Measurements from ENCODE around the gene GBP1.
"Not testable (repeated sequence)": the region's sequence is repeated elsewhere in the genome, so short reads cannot be mapped to it uniquely, and the experiment has no call there.

GBP1 gene

DNA sequence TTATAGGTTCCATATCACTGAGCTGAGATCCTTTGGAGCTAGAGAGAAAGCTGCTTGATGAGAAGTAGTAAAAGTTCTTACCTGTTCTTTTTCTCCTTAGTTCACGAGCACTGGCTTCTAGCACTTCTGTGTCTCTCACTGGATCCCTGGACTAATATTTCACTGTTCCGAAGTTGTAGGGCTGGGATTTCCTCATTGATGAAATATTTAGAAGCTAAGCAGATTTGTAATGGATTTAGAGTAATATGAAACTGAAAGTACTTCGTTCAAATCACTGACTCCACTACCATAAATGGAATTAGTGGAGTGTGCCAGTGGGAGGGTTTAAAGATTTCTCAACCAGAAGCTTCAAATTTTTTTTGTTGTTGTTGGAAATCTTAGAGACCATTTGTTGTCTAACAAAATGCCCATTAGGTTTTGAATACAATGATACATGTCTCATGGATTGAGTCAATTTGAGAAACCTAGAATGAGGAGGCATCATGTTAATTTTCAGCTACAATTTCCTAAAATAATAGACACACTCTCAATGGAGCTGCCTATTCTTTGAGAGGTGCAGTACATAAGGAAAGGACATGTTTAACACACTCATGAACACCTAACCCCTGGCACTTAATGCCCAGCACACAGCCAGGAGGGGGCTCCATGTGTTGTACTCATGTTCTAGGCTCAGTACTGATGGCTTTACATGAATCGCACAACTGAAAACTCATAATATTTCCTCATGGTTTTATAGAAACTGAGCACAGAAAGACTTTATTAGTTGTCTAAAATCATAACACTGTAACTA is at the start of gene GBP1:
TSS of gene GBP1 (minus strand) at position 130 of the 790 bp plus-strand sequence. CDS start 1,974 bp downstream, outside the sequence.
- DNase-seq (ENCODE audit: low read depth) = no peak

GRCh38 chr1:89114662-89115061 is 49.7 kb upstream of the GBP1 start:
- no peak for DNase-seq (ENCODE audit: low read depth)

- DNase-seq (ENCODE audit: low read depth) = no peak
These were observed 48.0 kb upstream of the GBP1 start for GRCh38 chr1:89112871-89113613.

DNA sequence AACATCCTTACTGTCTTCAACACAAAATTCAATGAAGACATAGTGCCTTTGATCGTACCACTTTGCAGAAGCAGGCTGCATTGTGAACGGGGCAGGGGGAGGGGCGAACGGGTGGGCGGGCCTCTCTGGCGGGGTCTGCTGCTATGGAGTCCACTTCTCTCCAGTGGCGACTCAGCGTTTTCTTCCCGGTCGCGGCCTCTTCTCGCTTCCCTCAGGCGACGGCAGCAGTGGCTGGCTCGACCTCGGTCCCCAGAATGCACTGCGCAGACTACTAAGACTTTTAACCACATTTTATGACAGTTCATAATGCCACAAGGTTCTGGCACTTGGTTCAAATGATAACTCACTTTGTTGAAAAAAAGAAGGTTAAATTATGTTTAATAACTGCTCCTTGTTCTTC is 39.7 kb upstream of the GBP1 start:
- no peak for DNase-seq (ENCODE audit: low read depth)

- no peak for DNase-seq (ENCODE audit: low read depth)
These were observed 39.1 kb upstream of the GBP1 start for GRCh38 chr1:89104147-89104546.

DNA sequence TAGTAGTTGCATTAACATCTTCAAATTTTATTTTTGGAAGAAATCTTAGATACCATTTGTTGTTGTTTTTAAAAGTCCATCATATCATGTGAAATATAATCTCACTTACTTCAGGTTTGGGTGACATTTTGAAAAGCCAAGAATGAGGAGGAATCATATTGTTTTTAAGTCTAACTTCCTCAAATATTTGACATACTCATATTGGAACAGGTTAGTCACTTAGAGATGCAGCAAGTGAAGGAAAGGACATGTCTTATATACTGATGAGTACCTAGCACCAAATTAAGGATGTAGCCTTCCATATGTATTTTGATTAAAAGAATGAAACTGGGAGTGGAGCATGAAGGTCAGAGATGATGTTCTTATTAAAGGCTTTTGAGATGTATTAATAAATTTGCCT is 37.0 kb upstream of the GBP1 start:
- DNase-seq (ENCODE audit: low read depth) = no peak

DNA sequence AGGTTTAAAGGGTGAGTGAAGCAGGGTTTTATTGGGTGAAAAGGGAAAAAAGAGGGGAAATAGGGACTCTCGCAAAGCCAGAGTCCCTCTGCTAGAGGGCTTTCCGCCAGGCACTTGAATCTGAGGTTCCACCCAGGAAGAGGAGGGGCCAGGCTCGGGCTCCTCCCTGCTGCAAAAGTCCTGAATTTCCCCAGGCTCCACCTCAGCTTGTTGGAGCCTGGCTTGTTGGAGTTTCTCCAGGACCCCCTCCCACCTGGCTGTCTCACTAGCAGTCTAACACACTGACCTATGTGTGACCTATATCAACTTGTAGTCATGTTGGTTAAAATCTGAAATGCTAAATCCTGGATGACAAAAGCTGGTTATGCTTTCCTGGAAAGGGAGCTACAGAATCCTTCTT is 35.4 kb upstream of the GBP1 start:
- DNase-seq (ENCODE audit: low read depth) = no peak

- no peak for DNase-seq (ENCODE audit: low read depth)
These were observed 33.8 kb upstream of the GBP1 start for GRCh38 chr1:89098857-89099256.

DNA sequence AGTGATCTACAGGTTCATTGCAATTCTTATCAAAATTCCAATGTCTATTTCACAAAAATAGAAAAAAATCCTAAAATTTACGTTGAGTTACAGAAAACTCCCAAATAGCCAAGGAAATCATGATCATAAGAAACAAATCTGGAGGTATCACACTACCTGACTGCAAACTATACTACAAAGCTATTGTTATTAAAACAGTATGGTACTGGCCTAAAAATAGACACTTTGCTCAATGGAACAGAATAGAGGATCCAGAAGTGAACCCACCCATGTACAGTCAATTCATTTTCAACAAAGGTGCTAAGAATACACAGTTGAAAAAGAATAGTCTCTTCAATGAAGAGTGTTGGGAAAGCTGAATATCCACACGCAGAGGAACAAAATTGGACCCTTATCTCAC is 30.7 kb upstream of the GBP1 start:
- DNase-seq (ENCODE audit: low read depth) = no peak

GRCh38 chr1:89089962-89090361 is 25.0 kb upstream of the GBP1 start:
- DNase-seq (ENCODE audit: low read depth) = no peak

GRCh38 chr1:89088572-89088971 is 23.6 kb upstream of the GBP1 start:
- DNase-seq (ENCODE audit: low read depth) = no peak

DNA sequence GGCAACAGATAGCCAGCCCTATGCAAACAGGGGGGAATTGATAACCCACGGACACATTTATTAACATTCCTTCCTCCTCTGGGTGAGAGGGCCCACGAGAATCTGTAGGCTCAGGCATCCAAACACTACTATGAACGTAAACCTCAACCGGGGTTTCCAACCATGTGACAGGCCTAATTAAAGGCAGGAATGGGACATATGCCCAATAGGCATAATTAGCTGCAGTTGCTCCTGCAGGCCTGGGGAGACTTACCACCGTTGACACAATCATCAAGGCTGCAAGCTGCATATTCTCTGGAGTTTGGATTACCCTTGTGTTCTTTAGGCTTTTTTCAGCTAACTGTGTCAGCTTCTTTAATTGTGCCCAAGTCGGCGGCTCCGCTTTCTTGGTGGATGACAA is 22.2 kb upstream of the GBP1 start:
- no peak for DNase-seq (ENCODE audit: low read depth)

- no peak for DNase-seq (ENCODE audit: low read depth)
These were observed 20.8 kb upstream of the GBP1 start for GRCh38 chr1:89085781-89086180.

DNA sequence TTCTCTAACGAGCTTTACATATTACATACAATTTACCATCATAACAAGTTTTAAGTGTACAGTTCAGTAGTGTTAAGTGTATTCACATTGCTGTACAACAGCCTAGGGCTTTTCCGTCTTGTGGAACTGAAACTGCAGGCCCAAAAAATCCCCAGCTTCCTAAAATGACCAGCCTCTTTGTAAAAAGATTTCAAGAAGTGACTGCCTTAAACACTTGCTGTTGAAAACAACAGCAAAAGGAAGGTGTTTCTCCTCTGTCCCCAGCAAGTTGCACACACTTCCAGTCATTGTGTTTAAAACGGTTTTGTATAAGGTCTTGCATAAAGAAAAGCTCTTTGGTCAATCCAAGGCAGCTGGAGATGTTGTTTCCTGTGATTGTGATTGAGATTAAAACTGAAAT is 16.0 kb upstream of the GBP1 start:
- DNase-seq (ENCODE audit: low read depth) = no peak

DNA sequence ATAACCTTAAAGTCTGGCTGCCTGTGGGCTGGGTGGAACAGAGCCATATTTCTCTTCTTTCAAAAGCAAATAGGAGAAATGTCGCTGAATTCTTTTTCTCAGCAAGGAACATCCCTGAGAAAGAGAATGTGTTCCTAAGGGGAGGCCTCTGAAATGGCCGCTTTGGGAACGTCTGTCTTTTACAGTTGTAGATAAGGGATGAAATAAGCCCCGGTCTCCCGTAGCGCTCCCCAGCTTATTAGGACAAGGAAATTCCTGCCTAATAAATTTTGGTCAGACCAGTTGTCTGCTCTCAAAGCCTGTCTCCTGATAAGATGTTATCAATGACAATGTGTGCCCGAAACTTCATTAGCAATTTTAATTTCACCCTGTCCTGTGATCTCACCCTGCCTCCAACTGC is 15.1 kb upstream of the GBP1 start:
- DNase-seq (ENCODE audit: low read depth) = not testable (repeated sequence)

- not testable (repeated sequence) for DNase-seq (ENCODE audit: low read depth)
These were observed 7.6 kb upstream of the GBP1 start for GRCh38 chr1:89072466-89073065.

DNA sequence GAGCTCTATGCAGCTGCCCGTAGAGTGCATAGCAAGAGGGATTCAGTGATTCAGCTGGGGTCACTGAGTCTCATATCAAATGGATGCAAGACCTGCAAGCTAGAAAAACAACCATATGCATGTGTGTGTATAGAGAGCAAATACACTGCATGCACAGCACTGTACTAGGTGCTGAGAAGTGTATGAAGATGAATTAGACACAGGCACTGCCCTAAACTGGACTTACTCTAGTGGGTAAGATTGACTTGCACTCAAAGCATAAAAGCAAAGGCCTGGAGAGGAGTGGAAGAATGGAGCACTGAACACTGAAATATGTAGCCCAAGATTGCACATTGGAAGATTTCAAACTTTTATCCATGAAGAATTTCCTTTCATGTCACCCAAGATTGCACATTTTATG is 5.5 kb upstream of the GBP1 start:
- DNase-seq (ENCODE audit: low read depth) = no peak

GRCh38 chr1:89069951-89070350 is 4.9 kb upstream of the GBP1 start:
- DNase-seq (ENCODE audit: low read depth) = no peak

GRCh38 chr1:89068291-89068690 is 3.3 kb upstream of the GBP1 start:
- DNase-seq (ENCODE audit: low read depth) = no peak

- no peak for DNase-seq (ENCODE audit: low read depth)
These were observed 376 bp downstream of the GBP1 start for GRCh38 chr1:89064632-89065031.

DNA sequence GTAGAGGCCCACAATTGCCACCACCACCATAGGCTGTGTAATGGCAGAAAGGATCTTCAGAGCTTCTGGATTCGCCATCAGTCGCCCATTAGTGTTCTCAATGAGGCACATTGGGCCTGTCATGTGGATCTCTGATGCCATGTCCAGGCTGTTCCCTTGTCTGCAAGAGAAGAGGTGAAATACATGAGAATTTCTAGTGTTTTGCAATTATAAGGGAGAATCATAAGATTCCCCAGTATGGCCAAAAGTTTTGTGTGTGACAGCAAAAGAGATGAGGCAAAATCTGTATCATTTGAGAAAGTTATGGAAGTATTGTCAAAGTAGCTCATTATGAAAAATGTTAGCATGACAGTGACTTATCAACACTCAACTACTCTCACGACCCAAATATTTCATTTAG is 1.9 kb downstream of the GBP1 start:
- no peak for DNase-seq (ENCODE audit: low read depth)

DNA sequence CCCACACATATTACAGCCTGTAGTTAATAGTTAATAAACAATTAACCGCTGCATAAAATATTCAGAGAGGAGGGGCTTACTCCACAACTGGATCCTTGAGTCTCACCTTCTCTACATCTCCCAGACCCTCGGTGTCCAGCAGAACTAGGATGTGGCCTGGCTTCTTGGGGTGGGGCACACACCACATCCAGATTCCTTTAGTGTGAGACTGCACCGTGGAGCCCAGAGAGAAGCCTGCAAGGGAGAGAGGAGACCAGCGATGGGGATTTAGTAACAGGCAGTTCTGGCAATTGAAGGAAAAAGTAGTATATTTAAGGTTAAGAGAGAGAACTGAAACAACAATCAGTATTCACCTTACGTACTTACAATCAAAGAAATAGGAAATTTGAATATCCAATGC is 4.9 kb downstream of the GBP1 start:
- no peak for DNase-seq (ENCODE audit: low read depth)

GRCh38 chr1:89051955-89052312 is 13.1 kb downstream of the GBP1 start:
- DNase-seq (ENCODE audit: low read depth) = no peak
